SK-N-SH (cell line): ENCODE results near the gene NALCN.

Experiments used
- CTCF ChIP-seq: fragments of 200-600 bp; sonication (generic); IDR thresholded peaks from 2 replicates; pipeline ENCODE4 v1.6.1; 2017; ENCODE audit warnings: antibody characterized with exemption, mild to moderate bottlenecking, moderate library complexity
- IRF3 ChIP-seq: fragments of 150-350 bp; IDR thresholded peaks from 2 replicates; pipeline ENCODE4 v1.6.1; 2016; ENCODE audit warnings: mild to moderate bottlenecking, low read depth, low read length
- MAX ChIP-seq: IDR thresholded peaks from 2 replicates; pipeline ENCODE4 v1.4.0; 2012; ENCODE audit warnings: low read depth
- RAD21 ChIP-seq: IDR thresholded peaks from 2 replicates; pipeline ENCODE4 v1.6.1; 2012; ENCODE audit warnings: mild to moderate bottlenecking, low read length
- SIN3A ChIP-seq: IDR thresholded peaks from 2 replicates; pipeline ENCODE4 v1.6.1; 2012; ENCODE audit warnings: low read depth, mild to moderate bottlenecking, low read length, moderate library complexity, borderline replicate concordance
- TEAD4 ChIP-seq: IDR thresholded peaks from 2 replicates; pipeline ENCODE4 v1.4.0; 2012; ENCODE audit warnings: mild to moderate bottlenecking, borderline replicate concordance; ENCODE audit not compliant: insufficient read depth

GRCh38 chr13:101019126-101019525 is 397.2 kb downstream of the NALCN start:
- no peak for TF ChIP-seq RAD21
- TF ChIP-seq CTCF: no peak
- TF ChIP-seq MAX: no peak
- TF ChIP-seq SIN3A: no peak
- no peak for TF ChIP-seq IRF3
- no peak for TF ChIP-seq TEAD4
